Cardiac fibroblast (primary cell): Measurements from ENCODE around the gene LMTK2.

ENCODE experiments used
- DNase-seq, 2 donors: peaks; one replicate each; pipeline versions ENCODE4 v3.0.0 to v3.0.0-alpha.2; 2010; ENCODE audit warnings: low read depth in 2 of 2
- H3K4me3 ChIP-seq, 2 donors: replicated peaks in 1 of 2; 1 replicate in 1 of 2; 2 replicates in 1 of 2; pipeline ENCODE4 v1.5.1; 2011; ENCODE audit warnings: low read depth in 2 of 2, low read length in 2 of 2, mild to moderate bottlenecking in 2 of 2, moderate library complexity in 1 of 2
- TF ChIP-seq, protein P1 (sequence below): IDR thresholded peaks from one replicate; pipeline ENCODE4 v1.5.1; 2011; ENCODE audit warnings: low read depth, mild to moderate bottlenecking, low read length, inconsistent platforms

LMTK2 gene

GRCh38 chr7:98199131-98199530, 92.5 kb downstream of the LMTK2 start:
- H3K4me3 ChIP-seq = no peak overlapping the region
- no peak for DNase-seq
- TF ChIP-seq, protein P1, sequence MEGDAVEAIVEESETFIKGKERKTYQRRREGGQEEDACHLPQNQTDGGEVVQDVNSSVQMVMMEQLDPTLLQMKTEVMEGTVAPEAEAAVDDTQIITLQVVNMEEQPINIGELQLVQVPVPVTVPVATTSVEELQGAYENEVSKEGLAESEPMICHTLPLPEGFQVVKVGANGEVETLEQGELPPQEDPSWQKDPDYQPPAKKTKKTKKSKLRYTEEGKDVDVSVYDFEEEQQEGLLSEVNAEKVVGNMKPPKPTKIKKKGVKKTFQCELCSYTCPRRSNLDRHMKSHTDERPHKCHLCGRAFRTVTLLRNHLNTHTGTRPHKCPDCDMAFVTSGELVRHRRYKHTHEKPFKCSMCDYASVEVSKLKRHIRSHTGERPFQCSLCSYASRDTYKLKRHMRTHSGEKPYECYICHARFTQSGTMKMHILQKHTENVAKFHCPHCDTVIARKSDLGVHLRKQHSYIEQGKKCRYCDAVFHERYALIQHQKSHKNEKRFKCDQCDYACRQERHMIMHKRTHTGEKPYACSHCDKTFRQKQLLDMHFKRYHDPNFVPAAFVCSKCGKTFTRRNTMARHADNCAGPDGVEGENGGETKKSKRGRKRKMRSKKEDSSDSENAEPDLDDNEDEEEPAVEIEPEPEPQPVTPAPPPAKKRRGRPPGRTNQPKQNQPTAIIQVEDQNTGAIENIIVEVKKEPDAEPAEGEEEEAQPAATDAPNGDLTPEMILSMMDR = no peak

DNA sequence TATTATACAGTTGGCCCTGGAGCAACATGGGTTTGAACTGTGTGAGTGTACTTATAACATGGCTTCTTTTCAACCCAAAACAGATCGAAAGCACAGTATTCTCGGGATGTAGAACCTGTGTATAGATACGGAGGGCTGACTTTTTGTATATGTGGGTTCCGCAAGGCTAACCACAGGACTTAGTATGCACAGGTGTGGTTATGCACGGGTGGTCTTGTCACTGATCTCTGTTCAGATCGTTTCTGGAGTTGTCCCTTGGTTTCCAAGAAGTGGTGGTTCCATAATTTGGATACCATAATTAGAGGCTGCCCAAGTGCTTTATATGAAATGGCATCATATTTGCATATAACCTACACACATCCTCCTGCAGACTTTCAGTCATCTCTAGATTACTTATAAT, 93.7 kb downstream of the LMTK2 start:
- no peak for DNase-seq
- TF ChIP-seq, protein P1 = no peak
- H3K4me3 ChIP-seq = no peak overlapping the region

- DNase-seq = no peak
- TF ChIP-seq, protein P1 = no peak
- H3K4me3 ChIP-seq = no peak overlapping the region
Measured at GRCh38 chr7:98202367-98203195, 95.9 kb downstream of the LMTK2 start.

GRCh38 chr7:98203261-98203963, 96.8 kb downstream of the LMTK2 start:
- TF ChIP-seq, protein P1 = no peak
- H3K4me3 ChIP-seq = no peak overlapping the region
- DNase-seq = no peak

- no peak for DNase-seq
- TF ChIP-seq, protein P1 = no peak
- no peak overlapping the region for H3K4me3 ChIP-seq
Measured at GRCh38 chr7:98203964-98204605, 97.4 kb downstream of the LMTK2 start.

DNA sequence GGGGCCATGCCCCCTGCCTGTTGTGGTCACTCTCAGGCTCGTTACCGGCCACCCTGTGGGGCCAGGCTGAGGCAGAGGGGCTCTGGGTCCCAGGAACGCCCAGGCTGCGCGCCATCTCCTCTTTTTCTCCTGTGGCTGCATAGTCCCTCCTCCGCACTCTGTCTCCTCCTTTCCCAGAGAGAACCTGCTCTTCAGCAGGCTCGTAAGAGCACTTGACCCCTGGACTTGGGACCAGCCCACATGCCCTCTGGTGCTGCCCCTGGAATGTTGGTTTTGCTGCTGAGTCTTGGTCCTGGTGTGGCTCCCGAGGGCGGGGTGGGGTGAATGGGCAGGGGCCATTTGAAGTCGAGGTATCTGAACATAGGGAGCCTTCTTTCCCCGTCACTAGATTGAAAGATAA, 98.0 kb downstream of the LMTK2 start:
- DNase-seq = no peak
- TF ChIP-seq, protein P1 = no peak

More for the DNA sequence above, 98.0 kb downstream of the LMTK2 start:
- no peak overlapping the region for H3K4me3 ChIP-seq
